Esophagus muscularis mucosa (tissue), 4 donors: ENCODE measurements around the gene ATG10. TPM values are rescaled to one million over a fixed set of nuclear protein-coding genes. Genes with fewer than 3 reads are reported as not detected.
"Not testable (repeated sequence)": the region's sequence is repeated elsewhere in the genome, so short reads cannot be mapped to it uniquely, and the experiment has no call there.

Source experiments
- DNase-seq: peaks from one replicate; pipeline ENCODE4 v3.0.0-alpha.2; 2017; ENCODE audit errors: extremely low spot score
- H3K27ac ChIP-seq, 4 donors: fragments of 200-600 bp; sonication (generic); replicated peaks in 1 of 4; 1 replicate in 3 of 4; 2 replicates in 1 of 4; pipeline ENCODE4 v1.5.1; 2016 to 2019; ENCODE audit warnings: mild to moderate bottlenecking in 1 of 4
- H3K27me3 ChIP-seq, 4 donors: fragments of 200-600 bp; sonication (generic); one replicate each; pipeline versions ENCODE4 v1.5.1 to v1.6.0; 2016 to 2019
- H3K36me3 ChIP-seq, 4 donors: fragments of 200-600 bp; sonication (generic); one replicate each; pipeline ENCODE4 v1.5.1; 2016 to 2019
- H3K4me1 ChIP-seq, 4 donors: fragments of 200-600 bp; sonication (generic); one replicate each; pipeline ENCODE4 v1.5.1; 2016 to 2019
- H3K4me3 ChIP-seq, 4 donors: fragments of 200-600 bp; sonication (generic); 1 replicate in 2 of 4; 2 replicates in 2 of 4; pipeline ENCODE4 v1.5.1; 2016 to 2019; ENCODE audit warnings: mild to moderate bottlenecking in 4 of 4, moderate library complexity in 1 of 4
- H3K9me3 ChIP-seq, 4 donors: fragments of 200-600 bp; sonication (generic); 1 replicate in 3 of 4; 2 replicates in 1 of 4; pipeline ENCODE4 v1.5.1; 2016 to 2019
- CTCF ChIP-seq, 3 experiments: fragments of 200-600 bp in 2 of 3; fragments of 450-650 bp in 1 of 3; sonication (generic) in 2 of 3; IDR thresholded peaks; one replicate each; pipeline ENCODE4 v1.5.1; 2017 to 2019; ENCODE audit warnings: antibody characterized with exemption in 3 of 3, mild to moderate bottlenecking in 2 of 3, moderate library complexity in 1 of 3
- EP300 ChIP-seq: sonication (generic); formaldehyde crosslinking; IDR thresholded peaks from one replicate; pipeline ENCODE4 v1.6.1; 2017; ENCODE audit warnings: antibody characterized with exemption
- POLR2A ChIP-seq: fragments of 450-650 bp; IDR thresholded peaks from one replicate; pipeline ENCODE4 v1.6.1; 2017; ENCODE audit warnings: antibody characterized with exemption, moderate library complexity, mild to moderate bottlenecking, low read depth
- POLR2AphosphoS5 ChIP-seq, 2 donors: sonication (generic); formaldehyde crosslinking; IDR thresholded peaks; one replicate each; pipeline ENCODE4 v1.6.1; 2017; ENCODE audit warnings: antibody characterized with exemption in 2 of 2
- WGBS: methylation state at CpG from one replicate; pipeline ENCODE4 v1.1.5; 2018; 5-methylcytosine and 5-hydroxymethylcytosine counted together
- intact Hi-C: fragments of 100-400 bp; cut with DNase I; formaldehyde crosslinking; loops from one replicate; pipeline ENCODE4 v1.15.1; 2023
- total RNA-seq, 4 donors: library from RNA; depleted of rRNA; stranded (reverse); fragments of >200 nt; gene quantifications; one replicate each; pipeline versions ENCODE4 v1.1.0 to v1.2.1, GENCODE V29; 2016

Gene ATG10
- total RNA-seq, 4 donors from 2014 or later = 5.2 to 9.1 (median 7.3) TPM

DNA sequence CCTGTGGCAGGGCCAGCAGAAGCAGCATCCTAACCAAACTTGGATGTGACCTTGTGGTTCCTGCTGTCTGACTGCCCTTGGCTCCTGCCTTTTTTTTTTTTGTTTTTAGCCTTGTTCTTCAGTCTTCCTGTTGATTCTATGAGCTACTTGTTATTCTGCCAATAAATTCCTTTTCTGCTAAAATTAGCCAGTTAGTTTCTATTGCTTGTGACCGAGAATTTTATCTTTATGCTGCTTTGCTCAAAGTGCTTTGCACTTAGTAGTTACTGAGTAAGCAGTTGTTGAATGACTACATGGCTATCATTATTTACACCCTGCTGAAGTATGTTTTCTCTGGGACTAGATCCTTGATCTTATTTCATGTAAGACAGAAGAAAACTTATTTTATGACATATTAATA, 20.8 kb upstream of the ATG10 start:
- 27% methylated on average over 1 of the region's 1 CpG for WGBS
- no peak for DNase-seq
- Histone ChIP-seq H3K36me3 (no peaks in the 10 kb centered on the region), H3K9me3 (no peaks in the 10 kb centered on the region), H3K4me3 (no peak overlapping the region), H3K4me1 (peaks cover 0 to 13% (median 10%) of the 10 kb centered on the region in 4 donors), H3K27me3 (no peaks in the 10 kb centered on the region), H3K27ac (no peak overlapping the region)
- intact Hi-C loops = no loop called here
- TF ChIP-seq POLR2AphosphoS5 (IDR thresholded peaks at IDR 0.05) = no peak
- no peak for TF ChIP-seq EP300
- TF ChIP-seq POLR2A = no peak
- TF ChIP-seq CTCF (IDR thresholded peaks at IDR 0.05) = no peak

GRCh38 chr5:81954796-81955195, 17.0 kb upstream of the ATG10 start:
- 81% methylated on average over 8 of the region's 8 CpGs for WGBS
- H3K27ac ChIP-seq, H3K36me3 ChIP-seq, H3K9me3 ChIP-seq, DNase-seq, H3K27me3 ChIP-seq, intact Hi-C loops, H3K4me3 ChIP-seq: not testable (repeated sequence)
- H3K4me1 ChIP-seq = peaks cover 0 to 13% (median 10%) of the 10 kb centered on the region in 4 donors

DNA sequence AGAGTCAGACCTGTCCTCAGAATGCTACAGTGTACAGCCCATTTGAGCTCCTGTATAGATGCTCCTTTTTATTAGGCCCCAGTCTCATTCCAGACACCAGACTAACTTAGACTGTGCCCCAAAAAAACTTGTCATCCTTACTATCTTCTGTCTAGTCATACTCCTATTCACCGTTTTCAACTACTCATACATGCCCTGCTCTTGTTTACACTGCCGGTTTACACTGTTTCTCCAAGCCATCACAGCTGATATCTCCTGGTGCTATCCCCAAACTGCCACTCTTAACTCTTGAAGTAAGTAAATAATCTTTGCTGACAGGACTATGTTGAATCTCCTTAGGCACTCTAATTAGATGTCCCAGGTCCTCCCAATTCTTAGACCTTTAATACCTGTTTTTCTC, 13.7 kb upstream of the ATG10 start:
- DNase-seq, intact Hi-C loops, H3K9me3 ChIP-seq, H3K36me3 ChIP-seq, H3K4me1 ChIP-seq, H3K27me3 ChIP-seq, H3K4me3 ChIP-seq, H3K27ac ChIP-seq: not testable (repeated sequence)
- WGBS = 75% methylated on average over 2 of the region's 2 CpGs

GRCh38 chr5:81961651-81962440, 10.0 kb upstream of the ATG10 start:
- WGBS = 78% methylated on average over 9 of the region's 9 CpGs

DNA sequence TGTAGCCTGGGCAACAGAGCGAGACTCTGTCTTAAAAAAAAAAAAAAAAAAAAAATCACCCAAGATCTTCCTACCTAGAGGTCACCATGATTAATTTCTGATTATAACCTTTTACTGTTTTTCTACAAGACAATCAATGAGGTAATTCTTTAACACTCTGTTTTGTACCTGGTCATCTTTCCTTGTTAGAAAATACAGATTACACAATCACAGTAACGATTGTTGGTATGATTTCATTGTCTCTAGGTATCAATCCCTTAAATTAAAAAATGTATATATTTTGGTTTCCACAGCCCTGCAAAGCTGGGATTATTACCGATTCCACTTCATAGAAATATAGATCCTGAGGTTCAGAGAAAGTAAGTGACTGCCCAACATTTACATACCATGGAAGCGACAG, 8.3 kb upstream of the ATG10 start:
- Histone ChIP-seq H3K4me3 (no peak overlapping the region), H3K27me3 (no peaks in the 10 kb centered on the region), H3K4me1 (no peaks in the 10 kb centered on the region), H3K9me3 (no peaks in the 10 kb centered on the region), H3K36me3 (no peaks in the 10 kb centered on the region), H3K27ac (no peak overlapping the region)
- TF ChIP-seq CTCF (IDR thresholded peaks at IDR 0.05) (no peak), POLR2A (no peak), EP300 (no peak), POLR2AphosphoS5 (IDR thresholded peaks at IDR 0.05) (no peak)
- WGBS = 69% methylated on average over 4 of the region's 4 CpGs
- intact Hi-C loops = no loop called here
- no peak for DNase-seq

More at GRCh38 chr5:81961651-81962440, 10.0 kb upstream of the ATG10 start:
- intact Hi-C loops = no loop called here
- Histone ChIP-seq H3K27me3 (no peaks in the 10 kb centered on the region), H3K4me1 (no peaks in the 10 kb centered on the region), H3K36me3 (no peaks in the 10 kb centered on the region), H3K9me3 (no peaks in the 10 kb centered on the region), H3K4me3 (no peak overlapping the region), H3K27ac (no peak overlapping the region)
- DNase-seq = no peak
- TF ChIP-seq CTCF (IDR thresholded peaks at IDR 0.05) (no peak), POLR2AphosphoS5 (IDR thresholded peaks at IDR 0.05) (no peak), EP300 (no peak), POLR2A (no peak)

GRCh38 chr5:81965524-81965923, 6.3 kb upstream of the ATG10 start:
- intact Hi-C loops = no loop called here
- no peak overlapping the region for H3K27ac ChIP-seq
- peak; percentile 26 for DNase-seq
- no peaks in the 10 kb centered on the region for H3K4me1 ChIP-seq
- H3K9me3 ChIP-seq = no peaks in the 10 kb centered on the region
- no peaks in the 10 kb centered on the region for H3K36me3 ChIP-seq
- 62% methylated on average over 1 of the region's 1 CpG for WGBS
- H3K4me3 ChIP-seq = no peak overlapping the region
- no peaks in the 10 kb centered on the region for H3K27me3 ChIP-seq
- no peak for TF ChIP-seq POLR2A
- no peak for TF ChIP-seq EP300
- no peak for TF ChIP-seq POLR2AphosphoS5 (IDR thresholded peaks at IDR 0.05)
- TF ChIP-seq CTCF (IDR thresholded peaks at IDR 0.05) = no peak
